Endothelial cell of umbilical vein (primary cell): ENCODE measurements around the gene BCL6B. TPM values are rescaled to one million over a fixed set of nuclear protein-coding genes. Genes with fewer than 3 reads are reported as not detected.

Experiments
- BruUV-seq: library from RNA; stranded (reverse); fragments of 400-500 nt; replicated peaks from 2 replicates; lab custom pipeline; 2021; lab: Mats Ljungman, UMichigan
- CTCF ChIA-PET: fragments of 300-600, 350-600 bp; sonication (Branson Sonifier 250); formaldehyde crosslinking; loops from one replicate; lab custom pipeline; 2021; ENCODE audit warnings: antibody characterized with exemption, inconsistent platforms; lab: Charles Lee
- POLR2A ChIA-PET: fragments of 300-600, 350-600 bp; sonication (Branson Sonifier 250); formaldehyde crosslinking; loops from one replicate; lab custom pipeline; 2021; ENCODE audit warnings: antibody characterized with exemption, inconsistent platforms; lab: Charles Lee
- DNase-seq: peaks from one replicate; pipeline ENCODE4 v3.0.0-alpha.2; 2011; ENCODE audit warnings: low read depth, low spot score
- FAIRE-seq: peaks from 2 replicates; lab custom pipeline; 2011; peaks lifted over from hg19 to GRCh38; lab: Jason Lieb, UNC
- H2AFZ ChIP-seq: 2 replicates; pipeline ENCODE4 v1.6.0; 2012; ENCODE audit warnings: low read depth, low read length, control low read depth, inconsistent platforms
- H3K27ac ChIP-seq: 2 replicates; pipeline ENCODE4 v1.5.1; 2011; ENCODE audit warnings: low read depth, mild to moderate bottlenecking, control low read depth, low read length, moderate library complexity; ENCODE audit not compliant: insufficient read depth
- H3K27me3 ChIP-seq, 2 experiments: 2 replicates each; pipeline versions ENCODE4 v1.6.0 to v1.6.1; 2011; ENCODE audit warnings: low read length in 2 of 2, mixed read lengths in 1 of 2; ENCODE audit not compliant: control insufficient read depth in 2 of 2, insufficient read depth in 2 of 2
- H3K36me3 ChIP-seq, 2 experiments: 2 replicates in 1 of 2; 3 replicates in 1 of 2; pipeline ENCODE4 v1.5.1; 2011; ENCODE audit warnings: low read length in 2 of 2, mild to moderate bottlenecking in 1 of 2, moderate library complexity in 1 of 2; ENCODE audit not compliant: control insufficient read depth in 2 of 2, insufficient read depth in 2 of 2; ENCODE audit errors: extremely low read depth in 1 of 2
- H3K4me1 ChIP-seq: 3 replicates; pipeline ENCODE4 v1.5.1; 2011; ENCODE audit warnings: mild to moderate bottlenecking, low read length; ENCODE audit not compliant: control insufficient read depth, insufficient read depth; ENCODE audit errors: extremely low read depth
- H3K4me2 ChIP-seq: 2 replicates; pipeline ENCODE4 v1.6.1; 2011; ENCODE audit warnings: low read length, control low read depth, mixed read lengths; ENCODE audit not compliant: insufficient read depth
- H3K4me3 ChIP-seq, 3 experiments: fragments of 200-600 bp in 1 of 3; sonication (generic), shearing (Covaris generic) in 1 of 3; replicated peaks in 1 of 3; 2 replicates each; pipeline ENCODE4 v1.5.1; 2011 to 2016; ENCODE audit warnings: control low read depth in 3 of 3, low read length in 3 of 3, mild to moderate bottlenecking in 2 of 3, inconsistent platforms in 1 of 3, low read depth in 1 of 3, moderate library complexity in 1 of 3; ENCODE audit not compliant: insufficient read depth in 1 of 3
- H3K79me2 ChIP-seq: 2 replicates; pipeline ENCODE4 v1.6.0; 2012; ENCODE audit warnings: low read length, inconsistent platforms; ENCODE audit not compliant: control insufficient read depth, insufficient read depth
- H3K9ac ChIP-seq: replicated peaks from 2 replicates; pipeline ENCODE3; 2011; ENCODE audit warnings: low read length, control low read depth; ENCODE audit not compliant: insufficient read depth; ENCODE audit errors: extremely low read depth
- H3K9me1 ChIP-seq: replicated peaks from 3 replicates; pipeline ENCODE4 v1.6.0; 2011; ENCODE audit warnings: mild to moderate bottlenecking, low read length; ENCODE audit not compliant: control insufficient read depth, insufficient read depth; ENCODE audit errors: extremely low read depth
- H3K9me3 ChIP-seq: replicated peaks from 2 replicates; pipeline ENCODE4 v1.5.1; 2012; ENCODE audit warnings: low read length, inconsistent platforms; ENCODE audit not compliant: control insufficient read depth, insufficient read depth
- H4K20me1 ChIP-seq: replicated peaks from 2 replicates; pipeline ENCODE3; 2011; ENCODE audit warnings: mild to moderate bottlenecking, low read length; ENCODE audit not compliant: control insufficient read depth, insufficient read depth; ENCODE audit errors: extremely low read depth
- CTCF ChIP-seq, 2 donors: IDR thresholded peaks; 1 replicate in 1 of 2; 2 replicates in 1 of 2; pipeline ENCODE4 v1.5.1; 2011; ENCODE audit warnings: low read length in 2 of 2, mild to moderate bottlenecking in 2 of 2, moderate library complexity in 2 of 2, control low read depth in 1 of 2, inconsistent platforms in 1 of 2, low read depth in 1 of 2; ENCODE audit not compliant: insufficient read depth in 1 of 2; ENCODE audit errors: extremely low read depth in 1 of 2
- EZH2 ChIP-seq: IDR thresholded peaks from 2 replicates; pipeline ENCODE4 v1.6.1; 2012; ENCODE audit warnings: borderline replicate concordance, low read depth, mild to moderate bottlenecking, moderate library complexity, low read length, inconsistent platforms; ENCODE audit not compliant: severe bottlenecking
- FOS ChIP-seq: IDR thresholded peaks from 2 replicates; pipeline ENCODE4 v1.6.1; 2011; ENCODE audit warnings: mild to moderate bottlenecking, low read length, moderate library complexity, borderline replicate concordance; ENCODE audit not compliant: insufficient read depth
- GATA2 ChIP-seq: IDR thresholded peaks from 2 replicates; pipeline ENCODE4 v1.7.0; 2011; ENCODE audit warnings: low read depth, mild to moderate bottlenecking, moderate library complexity, mixed read lengths, low read length; ENCODE audit not compliant: insufficient read length, insufficient read depth
- JUN ChIP-seq: IDR thresholded peaks from 2 replicates; pipeline ENCODE4 v1.6.1; 2011; ENCODE audit warnings: borderline replicate concordance, low read depth; ENCODE audit not compliant: insufficient read length, insufficient read depth
- MAX ChIP-seq: IDR thresholded peaks from 2 replicates; pipeline ENCODE4 v1.6.1; 2011; ENCODE audit not compliant: insufficient read depth, insufficient read length
- MYC ChIP-seq: IDR thresholded peaks from one replicate; pipeline ENCODE4 v1.6.1; 2011; ENCODE audit warnings: mild to moderate bottlenecking, low read depth, low read length
- POLR2A ChIP-seq: IDR thresholded peaks from 2 replicates; pipeline ENCODE4 v1.6.1; 2012; ENCODE audit warnings: low read depth, mild to moderate bottlenecking, control low read depth, low read length
- POLR2AphosphoS5 ChIP-seq: IDR thresholded peaks from 2 replicates; pipeline ENCODE4 v1.6.1; 2012; ENCODE audit warnings: low read depth, mild to moderate bottlenecking, control low read depth, low read length, moderate library complexity; ENCODE audit not compliant: insufficient read depth
- dilution Hi-C: fragments of 300-500 bp; cut with MboI; formaldehyde crosslinking; loops from one replicate; pipeline ENCODE4 v1.15.0; 2019; ENCODE audit warnings: low sequenced_read_pairs; ENCODE audit not compliant: extremely low pct_ligation_motif_present
- intact Hi-C: fragments of 100-400 bp; cut with micrococcal nuclease; formaldehyde crosslinking; loops from one replicate; pipeline ENCODE4 v1.10.0; 2022
- polyA plus RNA-seq, 4 experiments: library from polyadenylated mRNA; depleted of rRNA in 3 of 4; stranded (reverse) in 3 of 4; unstranded in 1 of 4; fragments of >200 nt; gene quantifications; 2 replicates each; pipeline versions ENCODE4 v1.2.1 to v1.2.3, GENCODE V29; 2011 to 2012; ENCODE audit warnings: missing spikeins in 1 of 4
- total RNA-seq: library from RNA; stranded (reverse); gene quantifications from 2 replicates; pipeline ENCODE4 v1.2.3, GENCODE V29; 2021

The BCL6B gene
- total and polyA plus RNA-seq, 2 donors (not counting 3 experiments of a cell fraction or from before 2014, with no cell fraction given), result 93.5 to 160 TPM

- H3K27ac ChIP-seq, result no peak overlapping the region
- no peaks in the 10 kb centered on the region for H3K27me3 ChIP-seq
- no peaks in the 10 kb centered on the region for H3K9me1 ChIP-seq
- no peak overlapping the region for H3K9ac ChIP-seq
- H3K4me2 ChIP-seq, result no peak overlapping the region
- intact Hi-C loops (no loop called here), dilution Hi-C loops (no loop called here)
- DNase-seq, result no peak
- H3K4me1 ChIP-seq, result peaks cover 51% of the 10 kb centered on the region
- no peak for TF ChIP-seq EZH2
- TF ChIP-seq MYC, result no peak
- no peak for TF ChIP-seq CTCF (IDR thresholded peaks at IDR 0.05; ENCODE audit: extremely low read depth in 1 of 2, insufficient read depth in 1 of 2, low read depth in 1 of 2, low read length in 2 of 2)
- TF ChIP-seq POLR2AphosphoS5, result no peak
- TF ChIP-seq POLR2A, result no peak
- no peak for TF ChIP-seq JUN
- TF ChIP-seq MAX, result no peak
- no peak for TF ChIP-seq FOS
- TF ChIP-seq GATA2, result no peak
- POLR2A ChIA-PET, result no interaction called here
- no peak for FAIRE-seq
- no peaks in the 10 kb centered on the region for H3K9me3 ChIP-seq
- peaks cover 0 to 3% of the 10 kb centered on the region in 2 experiments for H3K36me3 ChIP-seq
- H2AFZ ChIP-seq, result no peak overlapping the region
- peaks cover 22% of the 10 kb centered on the region for H3K79me2 ChIP-seq
- no peak overlapping the region for H3K4me3 ChIP-seq
- CTCF ChIA-PET, result interaction anchor here (1.2 to 5.2 kb wide), 3 partner anchors 103 to 107 kb away, joined by 5 to 58 read pairs (median 6); no protein-coding TSS in a partner anchor
- no TSS peak for BruUV-seq
- no peaks in the 10 kb centered on the region for H4K20me1 ChIP-seq
Measured at GRCh38 chr17:7016886-7017826, 5.7 kb upstream of the BCL6B start.
